ENCODE results near the gene VSIR.

The VSIR gene

DNA sequence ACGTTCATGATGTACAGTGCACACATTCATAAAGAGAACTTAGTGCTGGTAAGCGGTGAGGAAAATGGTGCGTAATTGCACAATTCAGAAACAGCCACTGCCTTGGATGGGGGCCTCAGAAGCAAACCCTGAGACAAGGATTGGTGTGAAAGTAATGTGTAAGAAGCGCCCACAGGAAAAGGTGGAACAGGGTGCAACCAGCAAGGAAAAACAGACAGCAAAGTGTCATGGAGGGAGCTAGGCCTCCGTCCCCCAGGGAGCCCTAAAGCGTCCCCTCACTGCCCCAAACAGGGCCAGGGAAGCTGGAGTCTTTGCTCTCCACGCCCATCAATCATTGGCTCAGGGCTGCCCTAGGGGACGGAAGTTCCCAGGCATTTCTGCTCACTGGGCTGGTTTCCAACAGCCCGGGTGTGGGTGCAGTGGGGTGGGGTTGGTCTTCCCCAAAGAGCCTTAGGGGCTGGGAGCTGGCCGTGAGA lies 44.1 kb downstream of the VSIR start:
- no peak for DNase-seq (ENCODE audit: extremely low read depth, low read depth)
- TF ChIP-seq, protein P1, sequence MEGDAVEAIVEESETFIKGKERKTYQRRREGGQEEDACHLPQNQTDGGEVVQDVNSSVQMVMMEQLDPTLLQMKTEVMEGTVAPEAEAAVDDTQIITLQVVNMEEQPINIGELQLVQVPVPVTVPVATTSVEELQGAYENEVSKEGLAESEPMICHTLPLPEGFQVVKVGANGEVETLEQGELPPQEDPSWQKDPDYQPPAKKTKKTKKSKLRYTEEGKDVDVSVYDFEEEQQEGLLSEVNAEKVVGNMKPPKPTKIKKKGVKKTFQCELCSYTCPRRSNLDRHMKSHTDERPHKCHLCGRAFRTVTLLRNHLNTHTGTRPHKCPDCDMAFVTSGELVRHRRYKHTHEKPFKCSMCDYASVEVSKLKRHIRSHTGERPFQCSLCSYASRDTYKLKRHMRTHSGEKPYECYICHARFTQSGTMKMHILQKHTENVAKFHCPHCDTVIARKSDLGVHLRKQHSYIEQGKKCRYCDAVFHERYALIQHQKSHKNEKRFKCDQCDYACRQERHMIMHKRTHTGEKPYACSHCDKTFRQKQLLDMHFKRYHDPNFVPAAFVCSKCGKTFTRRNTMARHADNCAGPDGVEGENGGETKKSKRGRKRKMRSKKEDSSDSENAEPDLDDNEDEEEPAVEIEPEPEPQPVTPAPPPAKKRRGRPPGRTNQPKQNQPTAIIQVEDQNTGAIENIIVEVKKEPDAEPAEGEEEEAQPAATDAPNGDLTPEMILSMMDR (IDR thresholded peaks at IDR 0.05; ENCODE audit: low read depth, low read length), result no peak

DNA sequence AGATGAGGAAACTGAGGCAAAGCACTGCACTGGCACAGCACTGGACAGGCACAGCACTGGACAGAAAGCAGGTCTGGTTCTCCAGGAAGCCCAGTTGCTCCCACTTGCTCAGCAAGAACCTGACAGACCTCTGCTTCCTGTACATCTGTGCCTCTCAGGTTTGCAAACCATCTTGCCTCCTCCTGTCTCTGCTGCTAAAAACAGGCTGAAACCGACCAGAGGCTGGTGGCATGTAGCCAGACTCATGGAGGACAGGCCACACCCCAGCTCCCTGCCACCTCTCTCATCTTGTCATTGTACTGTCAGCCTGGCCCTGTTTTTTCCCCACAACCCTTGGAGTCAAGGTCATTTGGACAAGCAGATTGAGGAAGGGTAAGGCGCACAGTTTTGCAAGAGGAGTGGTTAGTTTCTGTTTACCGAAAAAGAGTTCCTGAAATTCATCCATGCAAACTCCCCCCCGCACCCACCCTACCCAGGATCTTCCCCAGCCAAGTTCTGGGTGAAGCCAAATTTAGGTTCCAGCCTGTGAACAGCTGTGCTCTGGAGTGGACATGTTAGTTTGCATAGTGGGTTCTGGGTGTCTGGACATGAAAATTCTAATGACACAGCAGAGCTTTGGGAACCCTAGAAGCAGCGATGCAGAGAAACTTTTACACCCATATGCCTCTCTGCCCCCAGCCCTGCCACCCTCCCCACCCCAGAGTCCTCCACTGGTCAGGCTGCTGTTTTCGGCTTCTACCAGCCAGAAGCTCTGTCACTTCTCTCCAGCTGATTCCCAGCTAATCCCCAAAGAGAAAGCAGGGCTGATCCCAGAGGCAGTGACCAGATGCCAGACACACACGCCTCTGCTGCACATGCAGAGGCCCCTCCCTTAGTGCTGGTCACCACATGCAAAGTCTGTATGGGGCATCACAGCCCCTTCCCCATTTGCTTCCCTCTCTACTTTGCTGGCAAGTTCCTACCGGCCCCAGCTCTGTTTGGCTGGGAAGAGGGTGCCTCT lies 45.3 kb downstream of the VSIR start:
- TF ChIP-seq, protein P1 (IDR thresholded peaks at IDR 0.05; ENCODE audit: low read depth, low read length), result no peak
- DNase-seq (ENCODE audit: extremely low read depth, low read depth), result peak; percentile 53

DNA sequence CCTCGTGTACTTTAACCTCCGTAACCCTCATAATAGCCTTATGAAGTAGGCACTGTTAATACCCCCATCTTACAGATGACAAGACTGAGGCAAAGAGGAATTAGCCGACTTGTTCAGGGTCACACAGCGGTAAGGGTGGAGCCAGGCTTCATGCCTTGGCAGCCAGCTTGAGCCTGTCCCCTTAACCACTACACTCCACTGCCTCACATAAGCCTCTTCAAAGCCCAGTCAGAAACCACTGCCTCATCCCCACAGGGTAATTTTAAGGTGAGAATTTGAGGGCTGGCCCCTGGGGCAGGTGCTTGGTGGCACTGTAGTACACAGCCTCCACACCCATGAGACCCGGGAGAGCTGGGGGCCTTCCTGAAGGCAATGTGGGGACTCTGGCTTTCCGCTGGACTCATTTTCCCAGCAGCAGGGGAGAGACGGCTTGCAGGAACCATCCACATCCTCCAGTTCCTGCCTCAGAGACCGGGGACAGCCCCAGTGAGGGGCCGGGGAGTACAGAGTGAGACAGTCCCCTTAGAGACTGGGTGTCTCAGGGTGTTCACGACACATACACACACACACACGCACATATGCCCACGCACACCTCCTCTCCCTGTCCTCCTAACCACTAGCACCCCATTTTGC lies 46.1 kb downstream of the VSIR start:
- TF ChIP-seq, protein P1 (IDR thresholded peaks at IDR 0.05; ENCODE audit: low read depth, low read length), result no peak
- DNase-seq (ENCODE audit: extremely low read depth, low read depth), result no peak

DNA sequence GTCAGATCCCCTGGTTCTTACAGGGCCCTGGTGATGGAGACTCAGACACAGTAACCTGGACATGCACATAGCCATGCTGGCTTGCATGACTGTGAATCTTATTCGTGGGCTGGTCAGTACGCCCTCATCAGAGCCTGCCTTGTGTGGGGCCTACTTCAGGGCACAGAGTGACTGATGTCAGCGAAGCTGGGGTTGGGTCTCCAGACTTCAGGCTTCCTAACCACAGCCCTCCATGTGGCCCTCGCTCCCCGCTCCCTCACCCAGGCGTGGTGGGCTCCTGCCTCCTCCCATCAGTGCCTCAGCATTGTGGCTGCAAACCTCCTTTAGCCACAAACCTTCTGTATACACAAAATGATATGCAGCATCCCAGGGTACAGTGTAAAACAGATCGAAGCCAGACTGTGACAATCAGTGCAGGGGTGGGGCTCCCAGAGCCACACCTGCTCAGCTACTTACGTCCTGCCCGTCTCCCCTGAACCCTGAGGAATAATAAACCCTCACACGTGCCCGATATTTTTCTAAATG lies 46.7 kb downstream of the VSIR start:
- TF ChIP-seq, protein P1 (IDR thresholded peaks at IDR 0.05; ENCODE audit: low read depth, low read length), result no peak
- DNase-seq (ENCODE audit: extremely low read depth, low read depth), result no peak

DNA sequence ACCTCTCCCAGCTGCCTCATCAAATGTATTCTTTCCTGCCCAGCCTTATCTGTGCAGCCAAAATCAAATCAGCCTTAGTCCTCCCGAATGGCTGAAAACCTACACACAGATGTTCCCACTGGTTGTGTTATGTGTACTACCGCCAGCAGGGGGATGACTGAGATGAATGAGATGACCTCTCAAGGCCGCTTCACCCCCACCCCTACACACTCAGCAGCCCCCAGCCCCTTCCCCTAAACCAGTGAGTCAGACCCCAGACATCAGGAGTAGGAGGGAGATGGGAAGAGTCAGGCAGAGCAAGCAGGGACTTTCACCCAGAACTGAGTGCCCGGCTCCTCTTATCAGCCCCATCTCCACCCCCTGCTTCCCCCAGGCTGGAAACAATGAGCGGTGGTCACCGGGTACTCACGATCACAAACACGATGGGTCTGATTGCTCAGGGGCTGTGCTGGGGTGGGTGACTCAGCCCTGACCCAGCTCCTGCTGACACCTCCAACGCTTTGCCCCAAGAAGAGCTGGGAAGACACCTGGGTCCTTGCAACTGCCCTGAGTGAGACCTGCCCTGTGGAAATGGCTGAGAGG lies 47.2 kb downstream of the VSIR start:
- TF ChIP-seq, protein P1 (IDR thresholded peaks at IDR 0.05; ENCODE audit: low read depth, low read length), result peak; percentile 37
- no peak for DNase-seq (ENCODE audit: extremely low read depth, low read depth)

DNA sequence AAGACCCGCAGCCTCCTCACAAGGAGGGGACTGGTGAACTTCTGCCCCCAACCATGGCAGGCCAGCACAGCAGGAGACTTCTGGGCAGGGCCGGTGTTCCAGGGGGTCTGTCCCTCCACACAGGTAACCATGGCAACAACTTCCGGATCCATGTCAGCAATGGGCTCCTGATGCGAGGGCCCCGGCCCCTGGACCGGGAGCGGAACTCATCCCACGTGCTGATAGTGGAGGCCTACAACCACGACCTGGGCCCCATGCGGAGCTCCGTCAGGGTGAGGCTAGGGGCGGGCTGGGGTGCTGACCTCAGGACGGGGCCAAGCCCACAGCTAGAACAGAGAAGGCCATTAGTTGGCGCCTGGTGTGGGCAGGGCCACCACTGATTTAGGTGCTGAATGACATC lies 48.1 kb downstream of the VSIR start:
- TF ChIP-seq, protein P1 (IDR thresholded peaks at IDR 0.05; ENCODE audit: low read depth, low read length), result no peak
- no peak for DNase-seq (ENCODE audit: extremely low read depth, low read depth)
